RPMI7951 (cell line): Measurements from ENCODE around the gene ADAMTS6. TPM values are rescaled to one million over a fixed set of nuclear protein-coding genes. Genes with fewer than 3 reads are reported as not detected.
"Not testable (repeated sequence)": the region's sequence is repeated elsewhere in the genome, so short reads cannot be mapped to it uniquely, and the experiment has no call there.

Experiments
- DNase-seq: peaks from one replicate; pipeline ENCODE4 v3.0.0-alpha.2; 2012; ENCODE audit warnings: low read depth
- total RNA-seq: library from RNA; depleted of rRNA; stranded (reverse); fragments of >200 nt; shearing (Covaris generic); gene quantifications from 2 replicates; pipeline ENCODE4 v1.2.3, GENCODE V29; 2014

Gene ADAMTS6
- total RNA-seq, 1 experiment from 2014 or later: 10.3 TPM

DNA sequence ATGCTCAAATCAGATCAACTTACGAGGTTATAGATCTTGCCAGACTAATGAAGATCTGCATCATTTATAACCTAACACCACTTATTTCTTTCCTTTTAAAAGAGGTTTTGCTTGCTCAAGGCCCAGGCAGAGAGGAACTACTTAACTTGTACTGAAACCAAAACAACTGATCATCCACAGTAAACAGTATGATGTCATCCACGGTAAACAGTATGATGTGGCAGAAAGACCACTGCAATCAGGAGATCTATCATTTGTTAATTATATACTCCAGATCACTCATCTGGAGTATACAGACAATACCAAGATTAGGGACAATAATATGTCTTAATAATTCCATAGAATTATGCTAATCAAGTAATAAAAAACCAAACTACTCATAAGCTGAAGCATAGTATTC, 116.8 kb downstream of the ADAMTS6 start:
- DNase-seq: peak; percentile 22

DNA sequence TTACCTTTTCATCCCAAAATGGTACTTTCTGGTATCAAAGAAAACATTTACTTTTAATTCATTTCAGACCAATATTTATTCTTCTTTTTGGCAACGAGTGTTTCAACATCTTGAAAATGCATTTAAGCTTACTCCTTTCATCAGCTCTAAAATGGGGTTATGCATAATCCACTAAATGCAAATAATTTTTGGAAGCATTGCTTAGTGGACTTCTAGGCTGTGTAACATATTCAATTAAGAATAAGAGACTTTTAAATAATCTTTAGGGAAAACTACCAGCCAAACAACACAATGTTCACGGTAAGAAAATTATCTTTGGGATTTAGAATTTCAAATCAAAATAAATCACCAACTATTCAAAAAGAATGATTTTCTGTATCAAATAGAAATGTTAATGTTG, 118.2 kb downstream of the ADAMTS6 start:
- DNase-seq: no peak

DNA sequence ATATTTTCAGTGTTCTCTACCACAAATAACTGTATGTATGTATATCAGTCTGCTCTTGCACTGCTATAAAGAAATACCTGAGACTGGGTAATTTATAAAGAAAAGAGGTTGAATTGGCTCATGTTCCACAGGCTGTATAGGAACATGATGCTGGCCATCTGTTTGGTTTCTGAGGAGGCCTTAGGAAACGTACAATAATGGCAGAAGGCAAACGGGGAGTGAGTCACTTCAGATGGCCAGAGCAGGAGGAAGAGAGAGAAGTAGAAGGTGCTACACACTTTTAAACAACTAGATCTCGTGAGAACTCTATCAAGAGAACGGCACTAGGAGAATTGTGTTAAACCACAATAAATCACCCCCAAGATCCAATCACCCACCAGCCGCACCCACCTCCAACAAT, 121.7 kb downstream of the ADAMTS6 start:
- peak; percentile 62 for DNase-seq

DNA sequence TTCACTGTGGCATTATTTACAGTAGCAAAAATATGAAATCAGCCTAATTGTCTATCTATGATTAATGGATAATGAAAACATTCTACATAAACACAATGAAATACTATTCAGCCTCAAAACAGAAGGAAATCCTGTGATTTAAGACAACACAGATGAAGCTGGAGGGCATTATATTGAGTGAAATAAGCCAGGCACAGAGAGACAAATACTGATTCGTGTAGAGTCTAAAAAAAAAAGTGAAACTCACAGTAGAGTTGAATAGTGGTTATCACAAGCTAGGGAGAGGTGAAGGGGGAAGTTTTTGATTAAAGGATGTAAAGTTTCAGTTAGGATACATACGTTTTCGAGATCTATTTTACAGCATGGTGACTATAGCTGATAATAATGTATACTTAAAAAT, 122.2 kb downstream of the ADAMTS6 start:
- no peak for DNase-seq

DNA sequence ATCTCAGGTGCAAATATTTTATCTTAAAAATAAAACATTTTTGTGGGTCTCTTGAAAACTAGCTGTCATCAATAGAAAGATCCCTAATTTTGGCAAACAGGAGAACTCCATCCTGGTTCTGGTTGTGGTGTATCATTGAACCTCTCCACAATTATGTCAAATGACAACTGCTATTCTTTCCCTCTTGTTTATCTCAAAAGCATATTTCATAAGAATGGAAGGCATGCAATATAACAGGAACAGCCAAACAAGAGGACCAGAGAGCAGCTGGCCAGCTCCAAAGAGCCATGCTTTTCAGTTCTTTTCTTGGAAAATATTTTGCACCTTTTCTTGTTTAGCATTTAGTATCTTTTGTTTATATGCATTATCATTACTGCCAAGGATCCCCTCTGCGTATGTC, 125.4 kb downstream of the ADAMTS6 start:
- no peak for DNase-seq

DNA sequence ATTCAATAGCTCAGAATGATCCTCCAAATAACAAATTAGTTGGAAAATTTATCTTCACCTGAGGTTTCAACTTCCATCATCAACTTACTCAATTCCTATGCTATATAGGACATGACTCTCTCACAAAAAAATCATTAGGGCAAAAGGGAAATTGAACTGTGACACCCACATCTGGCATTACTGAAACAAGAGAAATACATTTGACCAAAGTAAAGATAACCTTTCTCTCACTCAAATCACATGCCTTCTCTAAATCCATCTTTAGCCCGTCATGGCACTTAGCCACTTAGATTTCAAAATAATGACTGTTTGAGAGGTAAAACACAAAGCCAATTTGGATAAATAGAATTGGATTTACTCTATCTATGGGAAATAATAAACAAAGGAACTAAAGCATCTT, 126.4 kb downstream of the ADAMTS6 start:
- no peak for DNase-seq

DNA sequence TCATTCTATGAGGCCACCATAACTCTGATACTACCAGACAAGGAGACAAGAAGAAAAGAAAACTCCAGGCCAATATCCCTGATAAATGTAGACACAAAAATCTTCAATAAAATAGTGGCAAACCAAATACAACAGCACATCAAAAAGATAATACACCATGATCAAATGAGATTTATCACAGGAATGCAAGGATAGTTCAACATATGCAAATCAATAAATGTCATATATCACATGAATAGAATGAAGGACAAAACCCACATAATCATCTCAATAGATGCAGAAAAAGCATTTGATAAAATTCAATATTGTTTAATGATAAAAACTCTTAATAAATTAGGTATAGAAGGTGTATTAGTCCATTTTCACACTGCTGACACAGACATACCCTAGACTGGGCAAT, 139.9 kb downstream of the ADAMTS6 start:
- no peak for DNase-seq

DNA sequence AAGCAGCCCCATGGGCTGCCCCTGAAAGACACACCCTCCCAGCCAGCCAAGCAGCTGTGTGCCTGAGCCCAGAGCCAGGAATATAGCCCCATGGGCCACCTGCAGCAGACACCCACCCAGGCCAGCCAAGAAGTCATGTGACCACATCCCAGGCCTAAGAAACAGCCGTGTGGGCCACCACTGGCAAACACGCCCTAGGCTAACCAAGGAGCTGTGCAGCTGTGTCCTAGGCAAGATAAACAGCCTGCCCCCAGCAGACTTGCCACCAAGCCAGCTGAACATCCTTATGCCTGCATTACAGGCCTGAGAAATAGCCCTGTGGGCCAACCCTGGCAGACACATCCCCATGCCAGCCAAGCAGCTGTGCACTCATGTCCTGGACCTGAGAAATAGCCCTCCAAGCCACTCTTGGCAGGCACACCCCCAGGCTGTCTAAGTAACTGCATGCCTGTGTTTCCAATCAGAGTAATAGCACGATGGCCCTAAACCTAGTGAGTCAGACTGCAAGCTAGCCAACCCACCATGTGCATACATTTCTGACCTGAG, 143.0 kb downstream of the ADAMTS6 start:
- peak; percentile 69 for DNase-seq

DNA sequence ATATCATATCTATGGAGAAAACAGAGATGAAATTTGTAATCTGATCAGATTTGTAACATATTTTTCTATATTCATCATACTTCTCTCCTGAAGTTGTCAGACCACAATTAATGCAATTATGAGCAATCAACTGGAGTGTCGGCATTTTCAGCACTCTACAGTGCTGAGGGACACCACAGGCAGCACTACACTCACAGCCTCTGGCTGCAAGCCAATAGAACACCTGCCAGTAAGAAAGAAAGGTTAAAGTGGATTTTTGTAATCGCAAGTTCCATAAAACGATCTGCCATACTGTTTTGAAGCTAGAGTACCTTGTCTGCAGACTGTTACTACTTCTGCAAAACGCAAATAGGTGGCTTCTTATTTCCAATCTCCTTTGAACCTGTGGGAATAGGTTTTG, 147.6 kb downstream of the ADAMTS6 start:
- no peak for DNase-seq

DNA sequence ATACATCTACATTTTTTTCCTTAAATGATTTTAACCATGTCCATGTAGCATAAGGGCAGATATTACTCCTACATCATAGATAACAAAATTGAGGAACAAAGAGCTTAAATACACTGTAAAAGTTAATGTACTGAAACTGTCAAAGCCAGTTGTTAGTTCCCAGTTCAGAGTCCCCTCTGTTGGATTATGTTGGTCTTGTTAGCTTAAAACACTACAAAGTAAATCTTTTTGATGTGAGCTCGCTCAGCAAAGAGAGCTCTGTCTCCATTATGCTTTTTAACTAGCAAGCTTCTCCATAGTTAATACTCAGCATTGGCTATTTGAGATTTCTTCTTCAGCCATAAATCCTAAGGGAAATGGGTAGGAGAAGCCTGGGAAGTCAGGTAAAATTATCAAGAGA, 149.1 kb downstream of the ADAMTS6 start:
- no peak for DNase-seq

DNA sequence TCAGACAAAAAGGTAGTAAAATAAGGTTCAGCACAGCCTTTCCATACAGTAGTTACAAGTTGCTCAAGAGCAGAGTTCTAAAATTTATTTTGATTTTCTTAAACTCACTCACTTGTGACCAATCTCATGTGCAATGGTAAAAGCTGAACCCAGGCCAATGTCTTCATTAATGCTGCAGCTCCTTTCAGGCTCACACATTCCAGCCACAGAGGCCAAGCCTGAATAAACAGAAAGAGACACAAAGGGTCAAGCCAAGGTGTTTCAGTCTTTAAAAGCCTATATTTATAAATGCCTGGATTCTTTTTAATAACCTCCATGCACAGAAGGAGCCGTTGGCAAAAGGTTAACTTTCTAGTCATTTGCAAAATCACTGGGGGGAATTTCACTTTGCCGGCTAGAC, 152.5 kb downstream of the ADAMTS6 start:
- no peak for DNase-seq

DNA sequence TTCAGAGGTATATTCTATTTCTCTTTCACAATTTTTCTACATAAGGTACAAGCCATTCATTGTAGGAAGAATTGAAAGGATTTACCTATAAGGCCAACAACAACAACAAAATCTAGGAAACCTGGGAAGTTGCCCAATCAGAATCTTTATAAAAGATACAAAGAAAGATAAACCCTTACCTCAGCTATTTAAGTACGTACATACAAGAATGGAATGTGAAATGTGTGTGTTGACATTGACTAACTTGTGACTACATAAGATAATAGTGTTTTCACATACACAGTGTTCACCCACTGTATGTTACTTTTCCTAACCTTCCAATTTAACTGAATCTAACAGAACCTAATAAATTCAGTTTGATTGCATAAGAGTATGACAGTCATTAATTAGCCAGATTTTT, 154.1 kb downstream of the ADAMTS6 start:
- no peak for DNase-seq

DNA sequence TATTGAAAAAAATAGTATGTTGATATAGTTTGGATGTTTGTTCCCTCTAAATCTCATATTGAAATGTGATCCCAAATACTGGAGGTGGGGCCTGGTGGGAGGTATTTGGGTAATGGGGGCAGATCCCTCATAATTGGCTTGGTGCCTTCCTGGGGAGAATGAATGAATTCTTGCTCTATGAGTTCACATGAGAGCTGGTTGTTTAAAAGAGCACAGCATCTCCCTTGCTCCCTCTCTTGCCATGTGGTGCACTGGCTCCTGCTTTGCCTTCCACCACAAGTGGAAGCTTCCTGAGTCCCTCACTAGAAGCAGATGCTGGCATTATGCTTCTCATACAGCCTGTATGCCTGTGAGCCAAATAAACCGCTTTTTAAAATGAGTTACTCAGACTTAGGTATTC, 154.8 kb downstream of the ADAMTS6 start:
- DNase-seq: peak; percentile 9

DNA sequence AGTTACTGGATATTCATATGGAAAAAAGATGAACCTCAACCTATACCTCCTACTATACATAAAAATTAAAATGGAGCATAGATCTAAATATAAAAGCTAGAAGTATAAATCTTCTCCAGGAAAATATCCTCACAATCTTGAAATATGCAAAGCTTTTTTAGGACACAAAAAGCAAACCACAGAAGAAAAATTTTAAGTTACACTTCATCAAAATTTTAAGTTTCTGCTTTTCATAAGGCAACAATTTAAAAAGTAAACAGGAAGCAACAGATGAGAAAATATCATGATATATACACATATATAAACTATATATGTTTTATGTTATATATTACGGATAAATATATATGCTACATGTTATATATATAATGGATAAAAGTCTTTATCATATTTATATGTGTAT, 157.5 kb downstream of the ADAMTS6 start:
- DNase-seq: no peak

DNA sequence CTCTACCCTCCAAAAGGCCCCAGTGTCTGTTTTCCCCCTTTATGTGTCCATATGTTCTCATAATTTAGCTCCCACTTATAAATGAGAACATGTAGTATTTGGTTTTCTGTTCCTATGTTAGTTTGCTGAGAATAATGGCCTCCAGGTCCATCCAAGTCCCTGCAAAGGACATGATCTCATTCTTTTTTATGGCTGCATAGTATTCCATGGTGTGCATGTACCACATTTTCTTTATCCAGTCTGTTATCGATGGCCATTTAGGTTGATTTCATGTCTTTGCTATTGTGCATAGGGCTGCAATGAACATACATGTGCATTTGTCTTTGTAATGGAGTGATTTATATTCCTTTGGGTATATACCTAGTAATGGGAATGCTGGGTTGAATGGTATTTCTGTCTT, 161.0 kb downstream of the ADAMTS6 start:
- DNase-seq: not testable (repeated sequence)

DNA sequence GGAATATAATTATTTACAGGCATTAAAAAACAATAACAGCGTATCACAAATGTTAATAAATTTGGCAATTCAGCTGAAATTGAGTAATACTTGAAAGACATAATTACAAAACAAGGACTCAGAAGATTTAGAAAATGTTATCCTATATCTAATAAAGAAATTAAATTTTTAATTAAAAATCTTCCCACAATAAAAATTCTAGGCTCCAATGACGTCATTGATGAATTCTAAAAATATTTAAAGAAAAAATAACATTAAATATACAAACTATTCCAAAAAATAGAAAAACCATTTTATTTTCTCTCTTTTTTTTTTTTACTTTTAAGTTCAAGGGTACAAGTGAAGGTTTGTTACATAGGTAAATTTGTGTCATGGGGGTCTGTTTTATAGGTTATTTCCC, 161.5 kb downstream of the ADAMTS6 start:
- DNase-seq: no peak

DNA sequence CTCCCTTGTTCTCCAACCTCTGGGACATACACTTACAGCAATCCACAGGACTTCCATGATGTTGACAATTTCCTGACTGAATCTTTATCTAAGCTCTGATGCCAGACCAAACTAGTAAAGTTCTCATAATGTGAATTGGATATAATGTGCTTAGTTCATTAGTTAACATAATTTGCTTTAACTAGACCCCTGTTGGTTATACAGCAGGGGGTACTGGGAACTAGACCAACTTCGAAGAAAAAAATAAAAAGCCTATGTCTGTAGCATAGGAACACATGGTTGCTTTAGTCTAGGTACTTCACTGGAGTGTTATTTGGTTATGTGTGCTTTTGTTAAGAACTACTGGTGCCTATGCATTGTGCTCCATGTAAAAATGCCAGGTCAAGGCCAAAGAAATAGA, 173.8 kb downstream of the ADAMTS6 start:
- DNase-seq: no peak

DNA sequence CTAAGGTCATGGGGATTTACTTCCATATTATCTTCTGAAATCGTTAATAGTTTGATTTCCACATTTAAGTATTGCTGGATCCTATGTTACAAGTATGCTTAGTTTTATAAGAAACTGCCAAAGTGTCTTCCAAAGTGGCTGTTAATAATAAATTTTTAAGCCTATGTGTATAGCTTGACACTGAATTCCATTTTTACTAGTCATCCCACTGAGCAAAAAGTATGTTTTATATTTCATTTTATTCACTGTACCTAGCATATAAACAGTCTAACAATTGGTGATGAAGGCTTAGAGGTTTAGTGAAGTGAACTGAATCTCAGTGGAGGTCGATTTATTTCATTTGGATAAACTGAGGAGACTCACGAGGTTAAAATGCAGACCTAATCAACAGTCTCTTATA, 174.6 kb downstream of the ADAMTS6 start:
- DNase-seq: no peak

DNA sequence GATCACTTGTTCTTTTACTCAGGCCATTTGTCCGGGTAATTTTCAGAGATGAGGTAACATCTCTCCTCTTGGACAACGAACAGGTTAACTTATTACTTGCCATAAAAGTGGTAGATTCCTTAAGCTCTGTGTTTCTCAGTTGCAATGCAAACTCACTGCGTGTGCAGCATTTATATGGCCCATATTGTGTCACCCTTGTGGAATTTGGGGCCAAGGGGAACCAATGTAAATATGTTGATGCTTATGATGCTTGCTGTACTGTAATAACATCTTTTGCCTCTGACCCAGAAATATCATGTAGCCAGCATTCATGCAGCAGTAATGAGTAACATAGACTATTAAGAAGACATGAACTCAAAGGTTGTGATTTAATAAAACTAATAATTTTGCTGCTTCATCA, 175.8 kb downstream of the ADAMTS6 start:
- no peak for DNase-seq

DNA sequence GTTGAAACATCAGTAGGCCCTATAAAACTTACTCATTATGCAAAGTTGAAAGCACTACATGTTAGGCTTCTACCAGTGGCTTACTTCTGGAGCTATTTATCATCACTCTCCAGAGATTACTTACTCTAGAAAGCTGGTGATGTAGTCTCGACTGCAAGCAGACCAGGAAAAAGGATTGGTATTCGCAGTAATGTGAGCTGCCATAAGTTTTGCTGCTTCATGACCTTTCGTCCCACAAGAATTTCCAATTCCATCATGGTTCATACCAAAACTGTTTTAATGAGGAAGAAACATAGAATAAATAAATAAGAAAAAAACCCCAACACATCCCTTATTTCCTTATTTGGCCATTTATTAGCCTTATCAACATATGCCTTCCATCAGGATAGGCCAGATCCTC, 181.9 kb downstream of the ADAMTS6 start:
- DNase-seq: no peak

DNA sequence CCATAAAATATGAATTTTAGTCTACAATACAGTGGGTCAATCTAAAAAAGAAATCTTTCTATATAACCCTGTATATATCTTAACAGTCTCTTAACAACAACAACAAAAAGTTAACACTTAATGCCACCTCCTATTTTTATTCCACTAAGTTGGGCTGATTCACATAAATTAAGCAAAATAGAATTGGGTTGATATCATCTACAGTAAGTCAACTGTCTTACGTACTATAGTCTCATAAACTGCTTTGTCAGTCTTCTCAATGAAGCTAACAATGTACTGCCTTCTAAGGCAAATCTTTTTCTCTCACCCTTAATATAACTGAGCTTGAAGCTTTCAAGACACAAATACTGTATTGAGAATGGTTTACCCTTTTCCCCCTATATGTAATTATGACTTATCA, 185.7 kb downstream of the ADAMTS6 start:
- no peak for DNase-seq

DNA sequence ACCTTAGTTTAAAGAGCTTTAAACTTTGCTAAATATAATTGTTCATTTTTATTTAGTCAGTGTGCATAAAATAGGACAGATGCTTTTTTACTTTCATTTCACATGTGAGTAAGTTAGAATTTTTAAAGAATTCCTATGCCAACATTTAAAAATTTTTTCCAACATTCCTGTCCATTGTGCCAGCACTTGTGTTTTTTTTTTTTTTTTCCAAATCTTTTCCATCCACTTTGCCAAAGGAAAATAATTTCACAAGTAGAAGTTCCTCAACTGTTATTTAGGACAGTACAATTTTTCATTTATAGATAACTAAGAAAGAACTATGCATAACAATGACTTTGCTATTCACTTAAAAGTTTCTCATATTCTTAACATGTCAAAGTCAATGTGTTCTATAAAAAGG, 189.5 kb downstream of the ADAMTS6 start:
- no peak for DNase-seq

DNA sequence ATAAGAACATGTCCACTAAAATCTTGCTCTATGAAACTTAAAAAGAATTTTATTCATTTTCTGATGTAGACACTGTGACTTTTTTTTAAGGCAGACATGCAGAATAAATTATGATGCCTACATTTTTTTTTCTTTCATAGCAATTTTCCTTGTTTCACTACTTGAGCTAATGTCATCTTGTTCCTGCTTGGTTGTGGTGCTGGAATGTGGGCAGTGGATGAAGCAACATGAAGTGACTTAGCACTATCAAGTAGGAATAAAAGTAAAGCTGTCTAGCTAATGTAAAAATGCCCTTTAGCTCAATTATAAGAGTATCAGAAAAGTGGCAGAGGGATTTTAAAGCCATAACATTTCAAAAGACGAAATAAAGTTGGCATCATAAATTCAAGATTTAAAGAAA, 191.0 kb downstream of the ADAMTS6 start:
- no peak for DNase-seq

DNA sequence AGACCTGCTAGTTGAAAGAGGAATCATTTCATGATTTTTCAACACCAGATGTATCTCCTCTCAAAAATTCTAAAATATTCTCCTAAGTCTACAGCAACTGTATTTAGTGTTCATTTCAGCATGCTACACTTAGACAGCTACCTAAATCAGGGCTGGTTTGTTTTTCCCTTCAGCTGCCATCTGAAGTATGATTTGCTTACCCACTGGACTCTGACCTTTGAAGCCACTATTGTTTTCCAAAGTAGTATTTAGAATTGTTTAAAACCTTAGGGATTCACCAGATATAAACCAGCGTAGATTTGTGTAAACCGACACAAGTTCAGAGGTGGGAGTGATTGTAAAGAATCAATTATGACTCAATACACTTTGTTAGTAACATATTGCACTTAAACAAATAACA, 193.1 kb downstream of the ADAMTS6 start:
- DNase-seq: no peak

DNA sequence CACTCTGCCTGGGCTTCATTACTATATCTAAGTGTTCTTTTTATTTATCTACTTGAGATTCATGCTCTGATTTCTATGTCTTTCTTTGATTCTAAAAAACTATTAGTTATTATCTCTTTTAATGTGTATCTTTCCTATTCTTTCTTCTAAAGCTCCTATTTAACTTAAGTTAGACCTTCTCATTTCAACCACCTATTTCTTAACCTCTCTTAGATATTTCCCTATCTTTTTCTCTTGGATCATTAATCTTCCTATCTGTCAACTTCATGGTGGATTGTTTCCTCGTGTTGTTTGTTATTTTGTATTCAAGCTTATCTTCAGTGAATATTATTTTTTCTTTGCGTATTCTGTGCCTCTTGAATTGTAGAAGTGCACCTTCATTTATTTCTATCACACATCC, 202.1 kb downstream of the ADAMTS6 start:
- DNase-seq: no peak
